Spleen (tissue), 7 donors: ENCODE measurements around the gene CD274.

Source experiments
- CTCF ChIP-seq, 11 experiments: fragments of 200-600 bp in 7 of 11; fragments of 450-650 bp in 4 of 11; sonication (generic) in 4 of 11; IDR thresholded peaks in 8 of 11; conservative IDR thresholded peaks in 3 of 11; 1 replicate in 7 of 11; 2 replicates in 4 of 11; pipeline versions ENCODE4 v1.4.0 to v1.8.0; 2016 to 2021; ENCODE audit warnings: antibody characterized with exemption in 11 of 11, inconsistent platforms in 4 of 11, mild to moderate bottlenecking in 1 of 11
- POLR2A ChIP-seq, 3 donors: fragments of 450-650 bp; IDR thresholded peaks; one replicate each; pipeline ENCODE4 v1.5.1; 2017; ENCODE audit warnings: antibody characterized with exemption in 3 of 3, mild to moderate bottlenecking in 1 of 3
- POLR2AphosphoS5 ChIP-seq, 3 donors: sonication (generic); formaldehyde crosslinking; IDR thresholded peaks; one replicate each; pipeline ENCODE4 v1.5.1; 2017; ENCODE audit warnings: antibody characterized with exemption in 3 of 3
- donor health status: DM: no; HTN: no; CAD: no; lungs with moderate emphysema.
- donor health status: DM: no; HTN: no; CAD: no.
- donor health status: DM: no; HTN: no; CAD: no.

GRCh38 chr9:5485378-5486085, 35.2 kb downstream of the CD274 start:
- TF ChIP-seq CTCF (IDR thresholded peaks at IDR 0.05 in 8 of 11, conservative IDR thresholded peaks at IDR 0.05 in 3 of 11) = no peak
- TF ChIP-seq POLR2A (IDR thresholded peaks at IDR 0.05) = no peak
- no peak for TF ChIP-seq POLR2AphosphoS5 (IDR thresholded peaks at IDR 0.05)
